ENCODE data around the gene CLK3. TPM values are rescaled to one million over a fixed set of nuclear protein-coding genes. Genes with fewer than 3 reads are reported as not detected.

Gene CLK3
- total and polyA plus RNA-seq, 2 of the 13 experiments (the other 11 are each of a cell fraction or from before 2014, with no cell fraction given) = 41.5 to 82.0 TPM

DNA sequence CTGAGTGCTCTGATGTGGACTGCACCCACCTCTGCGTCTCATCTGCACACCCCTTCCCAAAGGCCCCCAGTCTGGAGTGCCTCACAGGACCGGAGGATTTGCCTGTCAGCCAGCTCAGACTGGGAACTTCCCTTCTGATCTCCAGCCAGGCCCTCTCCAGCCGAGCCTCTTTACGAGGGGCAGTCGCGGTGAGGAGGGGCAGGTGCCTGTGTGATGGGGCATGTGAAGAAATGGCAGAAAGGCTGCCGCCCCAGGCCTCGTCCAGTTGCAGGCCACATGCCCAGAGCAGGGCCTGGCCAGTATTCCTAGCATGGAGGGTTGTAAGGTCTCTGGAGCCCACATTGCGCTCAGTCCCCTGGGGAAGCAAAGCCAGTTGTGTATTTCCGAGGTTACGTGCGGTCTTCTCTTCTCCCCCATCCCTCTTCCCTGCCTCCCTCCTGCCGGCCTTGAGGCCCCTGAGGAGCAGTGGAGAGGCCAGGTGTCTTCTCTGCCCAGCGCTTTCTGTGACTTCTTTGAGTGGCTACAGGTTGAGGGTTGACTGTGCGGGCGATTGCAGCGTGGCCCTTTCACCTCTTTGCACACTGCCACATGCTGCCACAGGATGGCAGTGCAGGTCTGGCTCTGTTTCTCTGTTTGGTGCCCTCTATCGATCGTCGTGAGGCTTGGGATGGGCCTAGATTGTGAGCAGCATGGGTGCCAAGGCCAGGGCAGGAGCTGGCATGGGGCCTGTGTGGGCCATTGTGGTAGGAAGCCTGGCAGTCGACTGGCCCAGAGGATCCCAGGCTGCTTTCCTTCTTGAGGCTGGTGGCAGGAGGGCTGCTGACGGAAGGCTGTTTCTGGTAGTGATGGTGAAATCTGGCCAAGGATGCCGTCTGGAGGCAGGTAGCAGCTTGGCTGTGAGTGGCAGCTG is 5.3 kb downstream of the CLK3 start (continued):
- TF ChIP-seq, protein P1, sequence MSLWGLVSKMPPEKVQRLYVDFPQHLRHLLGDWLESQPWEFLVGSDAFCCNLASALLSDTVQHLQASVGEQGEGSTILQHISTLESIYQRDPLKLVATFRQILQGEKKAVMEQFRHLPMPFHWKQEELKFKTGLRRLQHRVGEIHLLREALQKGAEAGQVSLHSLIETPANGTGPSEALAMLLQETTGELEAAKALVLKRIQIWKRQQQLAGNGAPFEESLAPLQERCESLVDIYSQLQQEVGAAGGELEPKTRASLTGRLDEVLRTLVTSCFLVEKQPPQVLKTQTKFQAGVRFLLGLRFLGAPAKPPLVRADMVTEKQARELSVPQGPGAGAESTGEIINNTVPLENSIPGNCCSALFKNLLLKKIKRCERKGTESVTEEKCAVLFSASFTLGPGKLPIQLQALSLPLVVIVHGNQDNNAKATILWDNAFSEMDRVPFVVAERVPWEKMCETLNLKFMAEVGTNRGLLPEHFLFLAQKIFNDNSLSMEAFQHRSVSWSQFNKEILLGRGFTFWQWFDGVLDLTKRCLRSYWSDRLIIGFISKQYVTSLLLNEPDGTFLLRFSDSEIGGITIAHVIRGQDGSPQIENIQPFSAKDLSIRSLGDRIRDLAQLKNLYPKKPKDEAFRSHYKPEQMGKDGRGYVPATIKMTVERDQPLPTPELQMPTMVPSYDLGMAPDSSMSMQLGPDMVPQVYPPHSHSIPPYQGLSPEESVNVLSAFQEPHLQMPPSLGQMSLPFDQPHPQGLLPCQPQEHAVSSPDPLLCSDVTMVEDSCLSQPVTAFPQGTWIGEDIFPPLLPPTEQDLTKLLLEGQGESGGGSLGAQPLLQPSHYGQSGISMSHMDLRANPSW (CRISPR knock-in tag; IDR thresholded peaks at IDR 0.05; ENCODE audit: borderline replicate concordance) = no peak
- TF ChIP-seq KDM5A (IDR thresholded peaks at IDR 0.05; ENCODE audit: borderline replicate concordance, low read length) (no peak), ZFP62 (CRISPR knock-in tag; IDR thresholded peaks at IDR 0.05) (no peak), ZNF678 (CRISPR knock-in tag; IDR thresholded peaks at IDR 0.05) (no peak), ZNF746 (CRISPR knock-in tag; IDR thresholded peaks at IDR 0.05) (no peak), ZKSCAN5 (CRISPR knock-in tag; IDR thresholded peaks at IDR 0.05) (no peak), ZNF788 (CRISPR knock-in tag; IDR thresholded peaks at IDR 0.05; ENCODE audit: borderline replicate concordance) (no peak), CHCHD3 (CRISPR knock-in tag; IDR thresholded peaks at IDR 0.05) (no peak), HHEX (CRISPR knock-in tag; IDR thresholded peaks at IDR 0.05) (no peak), NFKB2 (CRISPR knock-in tag; IDR thresholded peaks at IDR 0.05; ENCODE audit: borderline replicate concordance) (no peak), MTA3 (CRISPR knock-in tag; IDR thresholded peaks at IDR 0.05) (no peak), DMAP1 (CRISPR knock-in tag; IDR thresholded peaks at IDR 0.05) (no peak), ZKSCAN1 (IDR thresholded peaks at IDR 0.05; ENCODE audit: low read length) (no peak), ZNF724P (CRISPR knock-in tag; IDR thresholded peaks at IDR 0.05; ENCODE audit: borderline replicate concordance) (no peak), FOXM1 (CRISPR knock-in tag; IDR thresholded peaks at IDR 0.05) (no peak), PRPF4 (IDR thresholded peaks at IDR 0.05; ENCODE audit: low read depth, low read length, poor library complexity, severe bottlenecking) (no peak), ZNF552 (CRISPR knock-in tag; IDR thresholded peaks at IDR 0.05; ENCODE audit: borderline replicate concordance) (no peak), ZNF160 (CRISPR knock-in tag; IDR thresholded peaks at IDR 0.05) (0 out of 2 replicates have a peak, but pooled peaks have one; percentile 39)
- TF ChIP-seq, protein P2, sequence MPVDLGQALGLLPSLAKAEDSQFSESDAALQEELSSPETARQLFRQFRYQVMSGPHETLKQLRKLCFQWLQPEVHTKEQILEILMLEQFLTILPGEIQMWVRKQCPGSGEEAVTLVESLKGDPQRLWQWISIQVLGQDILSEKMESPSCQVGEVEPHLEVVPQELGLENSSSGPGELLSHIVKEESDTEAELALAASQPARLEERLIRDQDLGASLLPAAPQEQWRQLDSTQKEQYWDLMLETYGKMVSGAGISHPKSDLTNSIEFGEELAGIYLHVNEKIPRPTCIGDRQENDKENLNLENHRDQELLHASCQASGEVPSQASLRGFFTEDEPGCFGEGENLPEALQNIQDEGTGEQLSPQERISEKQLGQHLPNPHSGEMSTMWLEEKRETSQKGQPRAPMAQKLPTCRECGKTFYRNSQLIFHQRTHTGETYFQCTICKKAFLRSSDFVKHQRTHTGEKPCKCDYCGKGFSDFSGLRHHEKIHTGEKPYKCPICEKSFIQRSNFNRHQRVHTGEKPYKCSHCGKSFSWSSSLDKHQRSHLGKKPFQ (CRISPR knock-in tag; IDR thresholded peaks at IDR 0.05; ENCODE audit: insufficient replicate concordance) = no peak
- TF ChIP-seq, protein P3, sequence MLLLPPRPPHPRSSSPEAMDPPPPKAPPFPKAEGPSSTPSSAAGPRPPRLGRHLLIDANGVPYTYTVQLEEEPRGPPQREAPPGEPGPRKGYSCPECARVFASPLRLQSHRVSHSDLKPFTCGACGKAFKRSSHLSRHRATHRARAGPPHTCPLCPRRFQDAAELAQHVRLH (CRISPR knock-in tag; IDR thresholded peaks at IDR 0.05; ENCODE audit: borderline replicate concordance, low read depth) = peak; percentile 45; the same call in 1 of the 2 replicates
- TF ChIP-seq, protein P4, sequence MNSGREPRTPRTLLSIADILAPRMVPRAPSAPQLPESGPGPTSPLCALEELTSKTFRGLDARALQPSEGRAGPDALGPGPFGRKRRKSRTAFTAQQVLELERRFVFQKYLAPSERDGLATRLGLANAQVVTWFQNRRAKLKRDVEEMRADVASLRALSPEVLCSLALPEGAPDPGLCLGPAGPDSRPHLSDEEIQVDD (CRISPR knock-in tag; IDR thresholded peaks at IDR 0.05; ENCODE audit: borderline replicate concordance) = no peak
- TF ChIP-seq, protein P5, sequence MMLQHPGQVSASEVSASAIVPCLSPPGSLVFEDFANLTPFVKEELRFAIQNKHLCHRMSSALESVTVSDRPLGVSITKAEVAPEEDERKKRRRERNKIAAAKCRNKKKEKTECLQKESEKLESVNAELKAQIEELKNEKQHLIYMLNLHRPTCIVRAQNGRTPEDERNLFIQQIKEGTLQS (CRISPR knock-in tag; IDR thresholded peaks at IDR 0.05) = no peak
- TF ChIP-seq, protein P6, sequence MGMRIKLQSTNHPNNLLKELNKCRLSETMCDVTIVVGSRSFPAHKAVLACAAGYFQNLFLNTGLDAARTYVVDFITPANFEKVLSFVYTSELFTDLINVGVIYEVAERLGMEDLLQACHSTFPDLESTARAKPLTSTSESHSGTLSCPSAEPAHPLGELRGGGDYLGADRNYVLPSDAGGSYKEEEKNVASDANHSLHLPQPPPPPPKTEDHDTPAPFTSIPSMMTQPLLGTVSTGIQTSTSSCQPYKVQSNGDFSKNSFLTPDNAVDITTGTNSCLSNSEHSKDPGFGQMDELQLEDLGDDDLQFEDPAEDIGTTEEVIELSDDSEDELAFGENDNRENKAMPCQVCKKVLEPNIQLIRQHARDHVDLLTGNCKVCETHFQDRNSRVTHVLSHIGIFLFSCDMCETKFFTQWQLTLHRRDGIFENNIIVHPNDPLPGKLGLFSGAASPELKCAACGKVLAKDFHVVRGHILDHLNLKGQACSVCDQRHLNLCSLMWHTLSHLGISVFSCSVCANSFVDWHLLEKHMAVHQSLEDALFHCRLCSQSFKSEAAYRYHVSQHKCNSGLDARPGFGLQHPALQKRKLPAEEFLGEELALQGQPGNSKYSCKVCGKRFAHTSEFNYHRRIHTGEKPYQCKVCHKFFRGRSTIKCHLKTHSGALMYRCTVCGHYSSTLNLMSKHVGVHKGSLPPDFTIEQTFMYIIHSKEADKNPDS (CRISPR knock-in tag; IDR thresholded peaks at IDR 0.05) = no peak
